Measurements from ENCODE around the gene LIG3.
"Not testable (repeated sequence)": the region's sequence is repeated elsewhere in the genome, so short reads cannot be mapped to it uniquely, and the experiment has no call there.

The LIG3 gene

GRCh38 chr17:34989473-34989872 lies 9.2 kb downstream of the LIG3 start:
- no peak for FAIRE-seq
- DNase-seq (ENCODE audit: insufficient read length, low spot score): no peak
- no peak for TF ChIP-seq POLR2A (IDR thresholded peaks at IDR 0.05; ENCODE audit: low read depth, low read length)

GRCh38 chr17:34990921-34991365 lies 10.6 kb downstream of the LIG3 start:
- TF ChIP-seq POLR2A (IDR thresholded peaks at IDR 0.05; ENCODE audit: low read depth, low read length): no peak
- FAIRE-seq (no peak), DNase-seq (ENCODE audit: insufficient read length, low spot score) (no peak)

- DNase-seq (ENCODE audit: insufficient read length, low spot score): no peak
- FAIRE-seq: no peak
Measured at GRCh38 chr17:34991606-34992005, 11.3 kb downstream of the LIG3 start.

DNA sequence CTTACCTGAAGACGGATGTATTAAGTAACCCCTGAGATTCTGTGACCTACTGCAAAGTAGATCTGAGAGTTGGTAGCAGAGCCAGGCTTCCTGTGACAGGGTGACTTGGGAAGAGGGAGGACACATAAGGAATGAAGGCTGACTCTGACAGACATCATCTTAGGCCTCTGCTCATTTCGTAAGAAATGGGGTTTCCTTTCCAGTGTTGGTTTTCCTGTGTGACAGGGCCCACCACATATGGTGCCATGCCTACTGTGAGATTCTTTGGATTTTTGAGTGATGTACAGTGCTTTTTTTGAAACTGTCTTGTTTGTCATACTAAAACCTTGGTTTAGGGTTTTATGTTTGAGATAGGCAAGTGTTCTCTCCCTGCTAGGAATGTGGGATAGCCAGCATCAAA lies 12.7 kb downstream of the LIG3 start:
- DNase-seq (ENCODE audit: insufficient read length, low spot score): no peak
- no peak for FAIRE-seq
- TF ChIP-seq POLR2A (IDR thresholded peaks at IDR 0.05; ENCODE audit: low read depth, low read length): no peak

More at GRCh38 chr17:34991606-34992005, 11.3 kb downstream of the LIG3 start:
- TF ChIP-seq POLR2A (IDR thresholded peaks at IDR 0.05; ENCODE audit: low read depth, low read length): no peak

DNA sequence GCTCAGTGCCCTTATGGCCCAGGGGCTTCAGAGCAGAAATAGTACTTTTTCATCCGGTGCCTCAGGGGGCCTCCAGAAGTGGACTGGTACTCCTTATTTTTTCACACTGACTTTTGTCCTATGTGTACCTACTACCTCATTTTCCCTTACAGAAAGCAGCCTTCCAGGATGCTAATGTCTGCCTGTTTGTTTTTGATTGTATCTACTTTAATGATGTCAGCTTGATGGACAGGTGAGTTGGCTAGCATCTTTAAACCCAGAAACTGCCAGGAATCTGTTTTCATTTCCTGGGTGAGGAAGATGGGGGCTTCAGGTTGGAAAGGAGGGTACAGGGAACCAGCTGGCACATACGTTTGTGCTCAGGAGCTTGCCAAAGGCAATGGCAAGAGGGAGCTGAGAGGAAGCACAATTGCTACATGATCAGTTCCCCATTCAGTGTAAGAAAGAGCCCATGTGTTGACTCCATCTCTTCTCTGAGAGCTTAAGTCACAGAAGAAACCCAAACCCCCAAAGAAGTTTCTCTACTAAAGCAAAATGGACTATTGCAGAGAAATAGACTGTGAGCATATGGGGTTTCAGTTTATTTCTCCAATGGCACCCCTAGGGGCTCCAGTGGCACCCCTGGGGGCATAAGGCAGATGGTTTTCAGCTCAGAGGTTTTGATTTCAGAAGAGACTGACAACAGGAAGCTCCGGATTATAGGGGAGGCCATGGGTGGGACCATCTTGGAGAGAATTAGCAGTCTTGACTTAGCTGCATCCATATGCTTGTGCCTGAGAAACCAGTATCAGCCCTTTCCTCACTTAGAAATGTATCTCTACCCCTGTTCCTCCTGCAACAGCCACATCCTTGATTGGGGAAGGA lies 16.3 kb downstream of the LIG3 start:
- TF ChIP-seq POLR2A (IDR thresholded peaks at IDR 0.05; ENCODE audit: low read depth, low read length): no peak
- FAIRE-seq (no peak), DNase-seq (ENCODE audit: insufficient read length, low spot score) (no peak)

GRCh38 chr17:34997355-34997862 lies 17.1 kb downstream of the LIG3 start:
- DNase-seq (ENCODE audit: insufficient read length, low spot score) (no peak), FAIRE-seq (no peak)
- no peak for TF ChIP-seq POLR2A (IDR thresholded peaks at IDR 0.05; ENCODE audit: low read depth, low read length)

DNA sequence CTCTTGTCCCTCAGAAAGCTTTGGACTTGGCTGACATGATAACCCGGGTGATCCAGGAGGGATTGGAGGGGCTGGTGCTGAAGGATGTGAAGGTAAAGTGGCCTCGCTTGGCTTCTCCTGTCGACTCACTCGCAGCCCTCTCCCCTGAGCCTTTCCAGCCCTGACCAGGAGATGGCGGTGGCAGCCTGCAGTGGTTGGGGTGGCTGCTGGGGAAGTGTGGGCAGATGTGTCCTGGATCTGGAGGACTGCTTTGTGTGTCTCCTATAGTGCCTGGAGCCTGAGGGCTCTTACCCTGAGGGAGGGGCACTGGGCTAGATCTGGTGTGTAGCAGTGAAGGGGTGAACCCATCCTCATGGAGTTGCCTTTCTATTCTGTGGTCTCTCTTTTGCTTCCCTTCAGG lies 17.9 kb downstream of the LIG3 start:
- DNase-seq (ENCODE audit: insufficient read length, low spot score) (peak; percentile 85), FAIRE-seq (no peak)
- no peak for TF ChIP-seq POLR2A (IDR thresholded peaks at IDR 0.05; ENCODE audit: low read depth, low read length)

DNA sequence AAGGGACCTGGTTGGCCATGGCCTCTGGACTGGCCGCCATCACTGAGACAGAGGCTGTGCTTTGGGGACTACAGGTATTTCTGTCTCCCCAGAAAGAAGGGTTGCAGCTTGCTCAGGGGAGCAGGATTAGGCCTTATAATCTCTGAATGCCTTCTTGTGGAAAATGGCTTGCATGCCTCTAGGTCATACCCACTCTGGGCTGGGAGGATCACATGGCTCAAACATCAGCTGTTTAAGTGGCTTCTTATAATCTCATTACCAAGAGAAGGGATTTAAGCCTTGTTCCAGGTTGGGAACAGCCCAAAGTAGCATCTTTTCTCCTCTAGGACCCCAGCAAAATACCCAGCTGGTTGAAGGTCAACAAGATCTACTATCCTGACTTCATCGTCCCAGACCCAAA lies 19.1 kb downstream of the LIG3 start:
- no peak for FAIRE-seq
- TF ChIP-seq POLR2A (IDR thresholded peaks at IDR 0.05; ENCODE audit: low read depth, low read length): no peak
- no peak for DNase-seq (ENCODE audit: insufficient read length, low spot score)

DNA sequence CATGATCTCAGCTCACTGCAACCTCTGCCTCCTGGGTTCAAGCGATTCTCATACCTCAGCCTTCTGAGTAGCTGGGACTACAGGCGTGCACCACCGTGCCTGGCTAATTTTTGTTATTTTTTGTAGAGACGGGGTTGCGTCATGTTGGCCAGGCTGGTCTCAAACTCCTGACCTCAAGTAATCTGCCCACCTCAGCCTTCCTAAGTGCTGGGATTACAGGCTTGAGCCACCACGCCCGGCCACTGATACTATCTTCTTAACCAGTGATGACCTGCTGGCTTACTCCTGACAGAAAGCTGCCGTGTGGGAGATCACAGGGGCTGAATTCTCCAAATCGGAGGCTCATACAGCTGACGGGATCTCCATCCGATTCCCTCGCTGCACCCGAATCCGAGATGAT lies 20.7 kb downstream of the LIG3 start:
- FAIRE-seq: not testable (repeated sequence)

GRCh38 chr17:35001549-35001948 lies 21.2 kb downstream of the LIG3 start:
- no peak for DNase-seq (ENCODE audit: insufficient read length, low spot score)
- no peak for FAIRE-seq
- TF ChIP-seq POLR2A (IDR thresholded peaks at IDR 0.05; ENCODE audit: low read depth, low read length): no peak

More for the DNA sequence above, 20.7 kb downstream of the LIG3 start:
- not testable (repeated sequence) for DNase-seq (ENCODE audit: insufficient read length, low spot score)

DNA sequence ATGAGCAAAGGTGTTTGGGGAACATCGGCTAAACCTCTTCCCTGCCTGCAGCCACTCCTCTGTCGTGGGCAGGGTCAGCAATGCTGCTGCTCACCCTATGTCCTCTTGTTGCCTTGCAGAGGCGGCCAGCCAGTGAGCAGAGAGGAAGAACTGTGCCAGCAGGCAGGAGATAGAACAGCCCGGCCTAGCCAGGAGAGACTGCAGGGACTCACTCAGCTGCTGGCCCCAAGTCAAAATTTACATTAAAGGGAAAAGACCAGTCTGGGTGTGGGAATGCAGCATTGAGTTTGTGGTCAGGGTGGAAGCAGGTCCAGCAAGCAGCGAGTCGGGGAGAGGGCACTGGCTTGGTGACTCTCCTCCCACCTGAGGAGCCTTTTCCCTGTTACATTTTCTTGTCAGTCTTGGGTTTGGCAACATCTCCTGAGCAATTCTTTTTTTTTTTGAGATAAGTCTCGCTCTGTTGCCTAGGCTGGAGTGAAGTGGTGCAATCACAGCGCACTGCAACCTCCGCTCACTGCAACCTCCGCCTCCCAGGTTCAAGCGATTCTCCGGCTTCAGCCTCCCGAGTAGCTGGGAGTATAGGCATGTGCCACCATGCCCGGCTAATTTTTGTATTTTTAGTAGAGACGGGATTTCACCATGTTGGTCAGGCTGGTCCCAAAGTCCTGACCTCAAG lies 22.7 kb downstream of the LIG3 start:
- DNase-seq (ENCODE audit: insufficient read length, low spot score): peak; percentile 41
- no peak for FAIRE-seq
- no peak for TF ChIP-seq POLR2A (IDR thresholded peaks at IDR 0.05; ENCODE audit: low read depth, low read length)

GRCh38 chr17:35003778-35004177 lies 23.5 kb downstream of the LIG3 start:
- no peak for DNase-seq (ENCODE audit: insufficient read length, low spot score)
- FAIRE-seq: no peak
- TF ChIP-seq POLR2A (IDR thresholded peaks at IDR 0.05; ENCODE audit: low read depth, low read length): no peak

GRCh38 chr17:35006345-35006744 lies 26.0 kb downstream of the LIG3 start:
- no peak for FAIRE-seq
- no peak for DNase-seq (ENCODE audit: insufficient read length, low spot score)
- no peak for TF ChIP-seq POLR2A (IDR thresholded peaks at IDR 0.05; ENCODE audit: low read depth, low read length)

GRCh38 chr17:35006961-35007360 lies 26.6 kb downstream of the LIG3 start:
- no peak for FAIRE-seq
- no peak for DNase-seq (ENCODE audit: insufficient read length, low spot score)
- no peak for TF ChIP-seq POLR2A (IDR thresholded peaks at IDR 0.05; ENCODE audit: low read depth, low read length)

GRCh38 chr17:35010093-35010492 lies 29.8 kb downstream of the LIG3 start:
- DNase-seq (ENCODE audit: insufficient read length, low spot score) (no peak), FAIRE-seq (no peak)
- no peak for TF ChIP-seq POLR2A (IDR thresholded peaks at IDR 0.05; ENCODE audit: low read depth, low read length)
